SK-N-SH treated with all-trans-retinoic acid at 6 μM for 48 hours (cell line): ENCODE measurements around the gene TRABD.

ENCODE experiments used
- ATAC-seq: fragments of 200-7000 bp; cut with Tn5 transposase; 3 replicates; pipeline ENCODE4 v1.9.1; 2020; ENCODE audit warnings: mild to moderate bottlenecking, moderate library complexity
- ARNTL ChIP-seq: fragments of 450-650 bp; formaldehyde crosslinking; IDR thresholded peaks from 2 replicates; pipeline ENCODE4 v1.5.0; 2020; ENCODE audit warnings: low read depth, mild to moderate bottlenecking, moderate library complexity, borderline replicate concordance
- BACH2 ChIP-seq: fragments of 250-450 bp; sonication (Bioruptor Pico); IDR thresholded peaks from 2 replicates; pipeline ENCODE4 v1.9.0; 2021; ENCODE audit warnings: mild to moderate bottlenecking, borderline replicate concordance
- CREB5 ChIP-seq: fragments of 250-450 bp; sonication (Bioruptor Pico); IDR thresholded peaks from 2 replicates; pipeline ENCODE4 v1.5.1; 2020; ENCODE audit warnings: low read depth, mild to moderate bottlenecking, moderate library complexity
- CSDC2 ChIP-seq: fragments of 250-450 bp; sonication (Bioruptor Pico); IDR thresholded peaks from 2 replicates; pipeline ENCODE4 v1.5.0; 2020; ENCODE audit warnings: mild to moderate bottlenecking, moderate library complexity
- CSRNP3 ChIP-seq: fragments of 250-450 bp; sonication (Bioruptor Pico); IDR thresholded peaks from 2 replicates; pipeline ENCODE4 v1.5.1; 2021; ENCODE audit warnings: mild to moderate bottlenecking, moderate library complexity
- ESRRG ChIP-seq: fragments of 250-450 bp; sonication (Bioruptor Pico); IDR thresholded peaks from 2 replicates; pipeline ENCODE4 v1.6.1; 2021; ENCODE audit warnings: mild to moderate bottlenecking
- GLIS3 ChIP-seq: fragments of 250-450 bp; sonication (Bioruptor Pico); IDR thresholded peaks from 2 replicates; pipeline ENCODE4 v1.5.0; 2020; ENCODE audit warnings: mild to moderate bottlenecking, moderate library complexity
- ISL1 ChIP-seq: fragments of 250-450 bp; sonication (Bioruptor Pico); IDR thresholded peaks from 2 replicates; pipeline ENCODE4 v2.1.2; 2022; ENCODE audit warnings: mild to moderate bottlenecking, moderate library complexity
- OSR1 ChIP-seq: fragments of 250-450 bp; sonication (Bioruptor Pico); IDR thresholded peaks from 2 replicates; pipeline ENCODE4 v1.8.0; 2022; ENCODE audit warnings: moderate library complexity, mild to moderate bottlenecking, inconsistent platforms
- PPARA ChIP-seq: fragments of 250-450 bp; sonication (Bioruptor Pico); IDR thresholded peaks from 2 replicates; pipeline ENCODE4 v1.5.0; 2020; ENCODE audit warnings: mild to moderate bottlenecking, borderline replicate concordance
- RARB ChIP-seq: fragments of 250-450 bp; sonication (Bioruptor Pico); IDR thresholded peaks from 2 replicates; pipeline ENCODE4 v1.8.0; 2021; ENCODE audit warnings: mild to moderate bottlenecking, moderate library complexity
- SNAI2 ChIP-seq: fragments of 250-450 bp; sonication (Bioruptor Pico); IDR thresholded peaks from 2 replicates; pipeline ENCODE4 v1.5.0; 2020; ENCODE audit warnings: mild to moderate bottlenecking, moderate library complexity
- TCF4 ChIP-seq: fragments of 250-450 bp; sonication (Bioruptor Pico); IDR thresholded peaks from 2 replicates; pipeline ENCODE4 v1.8.0; 2021; ENCODE audit warnings: mild to moderate bottlenecking, moderate library complexity, borderline replicate concordance
- TOX ChIP-seq: fragments of 250-450 bp; sonication (Bioruptor Pico); IDR thresholded peaks from 2 replicates; pipeline ENCODE4 v1.8.0; 2021; ENCODE audit warnings: mild to moderate bottlenecking, moderate library complexity, borderline replicate concordance
- TSHZ2 ChIP-seq: fragments of 250-450 bp; sonication (Bioruptor Pico); IDR thresholded peaks from 2 replicates; pipeline ENCODE4 v1.5.0; 2020; ENCODE audit warnings: mild to moderate bottlenecking, moderate library complexity
- ZC3H10 ChIP-seq: fragments of 250-450 bp; sonication (Bioruptor Pico); IDR thresholded peaks from 2 replicates; pipeline ENCODE4 v1.5.1; 2021; ENCODE audit warnings: mild to moderate bottlenecking, moderate library complexity
- ZFP3 ChIP-seq: fragments of 250-450 bp; sonication (Bioruptor Pico); IDR thresholded peaks from 2 replicates; pipeline ENCODE4 v1.5.0; 2020; ENCODE audit warnings: mild to moderate bottlenecking, moderate library complexity
- ZFP30 ChIP-seq: fragments of 450-650 bp; formaldehyde crosslinking; IDR thresholded peaks from 2 replicates; pipeline ENCODE4 v1.5.0; 2022; ENCODE audit warnings: mild to moderate bottlenecking, moderate library complexity
- ZNF565 ChIP-seq: fragments of 450-650 bp; formaldehyde crosslinking; conservative IDR thresholded peaks from 2 replicates; pipeline ENCODE4 v1.5.0; 2020; ENCODE audit warnings: low read depth, mild to moderate bottlenecking, moderate library complexity
- ZNF70 ChIP-seq: fragments of 450-650 bp; formaldehyde crosslinking; IDR thresholded peaks from 2 replicates; pipeline ENCODE4 v1.5.0; 2020; ENCODE audit warnings: mild to moderate bottlenecking, moderate library complexity
- TF ChIP-seq, protein P1 (sequence below): fragments of 250-450 bp; sonication (Bioruptor Pico); IDR thresholded peaks from 2 replicates; pipeline ENCODE4 v1.8.0; 2021; ENCODE audit warnings: low read depth, mild to moderate bottlenecking, moderate library complexity, borderline replicate concordance
- TF ChIP-seq, protein P2 (sequence below): fragments of 250-450 bp; sonication (Bioruptor Pico); IDR thresholded peaks from 2 replicates; pipeline ENCODE4 v1.8.0; 2020; ENCODE audit warnings: mild to moderate bottlenecking, moderate library complexity, borderline replicate concordance

Gene TRABD

DNA sequence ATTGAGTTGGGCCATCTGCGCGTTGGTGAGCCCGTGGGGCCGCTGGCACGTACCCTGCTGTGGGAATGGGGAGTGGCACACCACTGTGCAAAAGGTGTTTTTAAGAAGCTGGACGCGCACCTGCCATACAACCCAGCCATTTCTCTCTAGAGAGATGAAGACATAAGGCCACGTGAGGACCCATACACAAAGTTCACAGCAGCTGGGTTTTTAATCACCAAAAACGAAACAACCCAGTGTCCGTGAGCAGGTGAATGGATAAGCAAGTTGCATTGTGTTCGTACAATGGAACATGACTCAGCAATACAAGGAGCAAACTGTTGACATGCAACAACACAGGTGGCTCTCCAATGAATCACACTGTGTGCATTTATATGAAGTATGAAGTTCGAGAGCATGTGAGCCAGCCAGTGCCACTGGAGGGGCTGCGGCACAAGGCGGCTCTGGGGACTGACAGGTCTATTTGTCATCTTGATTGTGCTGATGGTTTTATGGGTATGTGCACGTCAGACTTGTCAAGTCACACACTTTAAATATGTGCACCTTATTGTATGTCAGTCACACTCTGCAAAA, 45.8 kb upstream of the TRABD start:
- no peak for ATAC-seq
- TF ChIP-seq ZC3H10 (CRISPR knock-in tag) (no peak), BACH2 (no peak), CSDC2 (no peak), SNAI2 (CRISPR knock-in tag) (no peak), ISL1 (CRISPR knock-in tag) (no peak), OSR1 (no peak), ZNF565 (no peak), CREB5 (CRISPR knock-in tag) (no peak), TCF4 (CRISPR knock-in tag) (no peak), ARNTL (CRISPR knock-in tag) (no peak), TSHZ2 (CRISPR knock-in tag) (no peak), ZFP3 (no peak), ZNF70 (CRISPR knock-in tag) (no peak), PPARA (CRISPR knock-in tag) (no peak), ESRRG (CRISPR knock-in tag) (no peak), TOX (CRISPR knock-in tag) (no peak), ZFP30 (CRISPR knock-in tag) (no peak), RARB (CRISPR knock-in tag) (no peak), GLIS3 (CRISPR knock-in tag) (no peak)
- TF ChIP-seq, protein P1, sequence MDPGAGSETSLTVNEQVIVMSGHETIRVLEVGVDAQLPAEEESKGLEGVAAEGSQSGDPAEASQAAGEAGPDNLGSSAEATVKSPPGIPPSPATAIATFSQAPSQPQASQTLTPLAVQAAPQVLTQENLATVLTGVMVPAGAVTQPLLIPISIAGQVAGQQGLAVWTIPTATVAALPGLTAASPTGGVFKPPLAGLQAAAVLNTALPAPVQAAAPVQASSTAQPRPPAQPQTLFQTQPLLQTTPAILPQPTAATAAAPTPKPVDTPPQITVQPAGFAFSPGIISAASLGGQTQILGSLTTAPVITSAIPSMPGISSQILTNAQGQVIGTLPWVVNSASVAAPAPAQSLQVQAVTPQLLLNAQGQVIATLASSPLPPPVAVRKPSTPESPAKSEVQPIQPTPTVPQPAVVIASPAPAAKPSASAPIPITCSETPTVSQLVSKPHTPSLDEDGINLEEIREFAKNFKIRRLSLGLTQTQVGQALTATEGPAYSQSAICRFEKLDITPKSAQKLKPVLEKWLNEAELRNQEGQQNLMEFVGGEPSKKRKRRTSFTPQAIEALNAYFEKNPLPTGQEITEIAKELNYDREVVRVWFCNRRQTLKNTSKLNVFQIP (CRISPR knock-in tag) = no peak

GRCh38 chr22:50140615-50141014, 45.1 kb upstream of the TRABD start:
- no peak for ATAC-seq
- no peak for TF ChIP-seq TCF4 (CRISPR knock-in tag)
- TF ChIP-seq ZFP3 = no peak
- TF ChIP-seq PPARA (CRISPR knock-in tag) = no peak
- no peak for TF ChIP-seq CSDC2
- TF ChIP-seq ISL1 (CRISPR knock-in tag) = no peak
- no peak for TF ChIP-seq CREB5 (CRISPR knock-in tag)
- TF ChIP-seq ESRRG (CRISPR knock-in tag) = no peak
- no peak for TF ChIP-seq ZNF70 (CRISPR knock-in tag)
- TF ChIP-seq TOX (CRISPR knock-in tag) = no peak
- TF ChIP-seq OSR1 = no peak
- no peak for TF ChIP-seq ZNF565
- no peak for TF ChIP-seq BACH2
- no peak for TF ChIP-seq GLIS3 (CRISPR knock-in tag)
- no peak for TF ChIP-seq ZC3H10 (CRISPR knock-in tag)
- no peak for TF ChIP-seq ARNTL (CRISPR knock-in tag)
- no peak for TF ChIP-seq CSRNP3
- no peak for TF ChIP-seq SNAI2 (CRISPR knock-in tag)
- TF ChIP-seq, protein P1 (CRISPR knock-in tag) = no peak
- no peak for TF ChIP-seq ZFP30 (CRISPR knock-in tag)
- TF ChIP-seq, protein P2, sequence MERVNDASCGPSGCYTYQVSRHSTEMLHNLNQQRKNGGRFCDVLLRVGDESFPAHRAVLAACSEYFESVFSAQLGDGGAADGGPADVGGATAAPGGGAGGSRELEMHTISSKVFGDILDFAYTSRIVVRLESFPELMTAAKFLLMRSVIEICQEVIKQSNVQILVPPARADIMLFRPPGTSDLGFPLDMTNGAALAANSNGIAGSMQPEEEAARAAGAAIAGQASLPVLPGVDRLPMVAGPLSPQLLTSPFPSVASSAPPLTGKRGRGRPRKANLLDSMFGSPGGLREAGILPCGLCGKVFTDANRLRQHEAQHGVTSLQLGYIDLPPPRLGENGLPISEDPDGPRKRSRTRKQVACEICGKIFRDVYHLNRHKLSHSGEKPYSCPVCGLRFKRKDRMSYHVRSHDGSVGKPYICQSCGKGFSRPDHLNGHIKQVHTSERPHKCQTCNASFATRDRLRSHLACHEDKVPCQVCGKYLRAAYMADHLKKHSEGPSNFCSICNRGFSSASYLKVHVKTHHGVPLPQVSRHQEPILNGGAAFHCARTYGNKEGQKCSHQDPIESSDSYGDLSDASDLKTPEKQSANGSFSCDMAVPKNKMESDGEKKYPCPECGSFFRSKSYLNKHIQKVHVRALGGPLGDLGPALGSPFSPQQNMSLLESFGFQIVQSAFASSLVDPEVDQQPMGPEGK (CRISPR knock-in tag) = no peak
